Endometrial microvascular endothelial cells (primary cell): ENCODE measurements around the gene DLGAP1. TPM values are rescaled to one million over a fixed set of nuclear protein-coding genes. Genes with fewer than 3 reads are reported as not detected.

Experiments used
- in situ Hi-C: cut with HindIII; loops from 2 replicates; pipeline ENCODE4 v1.10.0; 2017; ENCODE audit warnings: low sequenced_read_pairs, low pct_unique_long_range_greater_than_20kb; ENCODE audit errors: inconsistent ontology term
- total RNA-seq: library from RNA; depleted of rRNA; stranded (reverse); fragments of >200 nt; gene quantifications from one replicate; pipeline ENCODE4 v1.2.3, GENCODE V29; 2015; ENCODE audit errors: inconsistent ontology term

The DLGAP1 gene
- total RNA-seq, 1 donor from 2014 or later = not detected

DNA sequence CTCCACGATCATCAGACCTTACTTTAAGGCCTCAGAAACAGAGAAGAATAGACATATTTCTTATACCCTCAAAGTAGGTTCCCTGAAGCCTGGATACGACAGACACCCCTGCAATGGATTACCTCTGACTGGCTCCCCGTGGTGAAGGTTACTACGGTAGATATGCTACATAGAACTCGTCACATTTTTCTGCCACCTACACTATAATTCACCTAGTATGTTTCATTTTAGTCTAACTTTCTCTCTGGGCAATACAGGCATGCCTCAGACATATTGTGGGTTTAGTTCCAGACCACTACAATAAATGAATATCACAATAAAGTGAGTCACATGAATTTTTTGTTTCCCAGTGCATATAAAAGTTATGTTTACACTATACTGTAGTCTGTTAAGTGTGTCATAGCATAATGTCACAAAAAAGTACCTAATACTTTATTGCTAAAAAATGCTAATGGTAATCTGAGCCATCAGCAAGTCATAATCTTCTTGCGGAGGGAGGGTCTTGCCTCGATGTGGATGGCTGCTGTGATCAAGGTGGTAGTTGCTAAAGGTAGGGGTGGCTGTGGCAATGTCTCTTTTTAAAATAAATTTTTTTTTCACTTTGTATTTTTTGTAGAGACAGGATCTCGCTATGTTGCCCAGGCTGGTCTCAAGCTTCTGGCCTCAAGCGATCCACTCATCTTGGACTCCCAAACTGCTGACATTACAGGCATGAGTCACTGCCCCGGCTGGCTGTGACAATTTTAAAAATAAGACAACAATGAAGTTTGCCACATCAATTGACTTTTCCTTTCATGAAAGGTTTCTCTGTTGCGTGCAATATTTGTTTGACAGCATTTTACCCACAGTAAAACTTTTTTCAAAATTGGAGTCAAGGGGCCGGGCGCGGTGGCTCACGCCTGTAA is 940.5 kb downstream of the DLGAP1 start:
- in situ Hi-C loops = no loop called here

DNA sequence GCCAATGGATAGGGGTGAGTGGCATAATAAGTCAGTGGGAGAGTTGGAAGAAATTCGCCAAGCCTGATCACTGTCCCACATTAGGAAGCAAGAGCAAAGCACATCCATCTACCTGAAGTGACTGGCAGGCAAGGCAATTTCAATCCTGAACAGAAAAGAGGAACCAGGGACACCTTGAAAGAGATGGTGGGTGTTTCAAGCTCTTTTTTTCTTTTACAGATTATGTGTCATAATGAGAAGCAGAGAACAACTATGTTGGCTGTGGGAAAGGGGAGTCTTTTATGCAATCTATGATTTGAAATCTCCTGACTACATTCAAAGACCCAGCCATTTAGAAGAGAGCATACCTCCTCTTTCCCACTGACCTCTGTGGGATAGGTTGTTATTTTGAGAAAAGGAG is 941.6 kb downstream of the DLGAP1 start:
- in situ Hi-C loops = no loop called here

DNA sequence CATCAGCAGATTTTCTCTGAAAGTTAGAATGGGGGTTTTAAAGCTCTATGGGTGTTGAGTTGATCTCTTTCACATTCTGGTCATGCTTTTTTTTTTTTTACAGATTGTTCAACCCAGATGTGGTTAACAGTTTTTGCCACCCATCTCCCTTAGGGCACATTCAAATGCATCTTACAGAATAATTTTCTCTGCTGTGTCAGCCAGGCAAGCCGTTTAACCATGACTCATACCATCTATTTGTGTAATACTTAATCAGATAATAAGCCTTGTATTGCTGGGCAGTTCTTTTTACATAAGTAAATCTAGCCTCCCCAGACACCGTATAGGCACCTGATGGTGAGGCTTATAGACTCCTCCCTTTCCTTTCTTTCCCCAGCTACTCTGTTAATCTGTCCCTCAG is 943.1 kb downstream of the DLGAP1 start:
- in situ Hi-C loops = no loop called here

DNA sequence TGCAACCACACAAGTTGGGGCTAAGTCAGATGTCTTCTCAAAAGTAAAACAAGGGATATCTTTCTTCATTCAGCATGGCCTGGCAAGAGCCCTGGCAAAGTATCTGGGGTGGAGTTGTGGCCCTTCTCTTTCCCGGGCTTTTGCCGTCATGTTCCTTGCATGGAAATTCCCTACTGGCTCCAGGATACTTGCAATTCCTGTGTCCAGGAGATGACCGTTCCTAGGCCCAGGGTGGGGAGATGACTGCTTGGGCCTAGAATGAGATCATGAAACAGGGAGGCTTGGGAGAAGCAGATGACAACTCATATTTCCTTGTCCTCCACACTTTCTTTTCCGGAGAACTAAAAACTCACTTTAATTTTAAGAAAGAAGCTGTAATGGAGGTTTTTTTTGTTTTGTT is 944.2 kb downstream of the DLGAP1 start:
- in situ Hi-C loops = no loop called here

DNA sequence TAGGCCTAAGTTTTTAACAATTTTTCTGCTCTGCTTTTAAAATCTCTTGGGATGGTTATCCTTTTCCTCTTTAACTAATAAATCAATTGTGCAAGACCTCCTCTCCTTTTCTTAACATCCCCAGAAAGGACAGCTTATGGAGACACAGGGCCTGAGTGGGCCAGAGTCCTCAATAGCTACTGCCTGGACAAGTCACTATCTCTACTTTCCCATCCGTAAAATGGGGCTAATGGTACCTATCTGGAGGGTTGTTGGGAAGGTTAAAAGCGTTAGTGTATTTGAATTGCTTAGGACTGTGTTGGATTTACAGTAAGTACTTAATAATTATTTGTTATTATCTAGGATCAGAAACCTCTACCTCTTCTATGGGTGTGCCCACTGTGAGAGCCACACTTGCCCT is 945.1 kb downstream of the DLGAP1 start:
- in situ Hi-C loops = no loop called here

DNA sequence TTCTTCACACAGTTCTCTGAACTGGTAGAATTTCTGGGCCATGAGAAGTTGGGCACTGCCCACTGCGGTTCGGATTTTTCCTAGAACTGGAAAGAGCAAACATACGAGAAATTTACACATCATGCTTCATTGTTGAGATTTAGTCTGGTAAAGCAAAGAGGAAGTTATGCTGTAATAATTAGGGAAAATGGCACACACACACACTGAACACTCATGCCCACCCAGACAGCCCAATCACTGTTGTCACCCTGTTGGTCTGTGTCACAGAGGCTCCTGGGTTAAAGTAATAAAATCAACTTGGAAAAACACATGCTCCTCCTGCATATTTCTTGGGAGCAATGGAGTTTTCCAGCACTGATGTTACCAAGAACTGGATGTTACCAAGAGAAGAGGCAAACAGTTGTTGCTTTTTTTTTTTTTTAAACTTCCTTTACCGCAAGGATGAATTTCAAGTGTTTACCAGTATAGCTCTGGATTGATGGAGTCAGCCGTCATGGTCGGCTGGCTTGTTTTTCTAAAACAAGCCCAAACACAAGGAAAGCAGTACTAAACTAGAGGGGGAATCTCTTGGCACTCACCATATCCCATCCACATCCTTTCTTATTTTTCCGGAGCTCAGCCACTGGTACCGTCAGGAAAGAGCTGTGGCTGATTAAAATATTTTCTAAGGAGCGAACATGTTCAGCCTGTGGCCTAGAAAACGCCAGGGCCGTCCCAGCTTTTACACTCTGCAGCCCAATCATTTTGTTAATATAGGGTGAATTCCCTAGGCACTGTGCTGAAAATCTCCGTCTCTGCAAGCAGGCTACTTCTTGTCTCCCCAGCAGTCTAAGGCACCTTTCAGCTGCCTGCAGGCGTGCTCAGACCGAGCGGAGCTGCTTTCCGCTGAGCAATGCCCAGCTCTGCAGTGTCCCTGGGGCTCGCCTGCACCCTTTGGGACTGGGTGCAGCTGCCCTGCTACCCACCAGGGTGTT is 946.2 kb downstream of the DLGAP1 start:
- in situ Hi-C loops = no loop called here

DNA sequence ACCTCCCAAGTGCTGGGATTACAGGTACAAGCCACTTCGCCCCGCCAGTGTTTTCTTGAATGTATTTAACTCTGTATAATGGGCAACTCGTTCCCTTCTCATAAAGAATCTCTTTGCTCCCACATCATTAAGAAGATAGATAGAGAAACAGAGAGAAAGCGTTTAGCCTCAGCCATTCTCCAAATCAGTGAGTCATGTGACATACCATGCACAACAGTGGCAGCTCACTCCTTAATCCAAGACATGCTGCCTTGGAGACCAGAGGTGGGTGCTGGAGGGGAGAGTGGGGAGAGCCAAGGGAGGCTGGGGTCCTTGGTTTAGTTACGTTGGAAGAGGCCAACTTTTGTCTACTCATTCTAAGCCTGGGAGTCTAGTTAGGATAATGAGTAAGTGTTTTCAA is 950.5 kb downstream of the DLGAP1 start:
- in situ Hi-C loops = no loop called here

DNA sequence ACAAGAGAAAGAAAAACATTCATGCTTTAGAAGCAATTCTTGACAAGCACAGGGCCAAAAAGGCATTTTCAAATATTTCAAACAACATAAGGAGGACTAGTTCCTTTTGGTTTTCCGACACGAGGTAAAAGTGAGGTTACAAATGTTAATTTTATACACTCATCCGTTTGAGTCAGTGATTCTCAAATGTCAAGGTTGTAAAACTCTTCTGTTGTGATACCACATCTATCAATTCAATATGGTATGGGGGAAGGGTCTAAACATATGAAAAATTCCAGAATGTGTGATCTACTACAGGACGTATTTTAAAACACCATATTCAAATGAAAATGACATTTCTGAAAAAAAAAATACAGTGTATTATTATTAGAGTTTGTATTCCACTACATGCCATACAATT is 952.5 kb downstream of the DLGAP1 start:
- in situ Hi-C loops = no loop called here

DNA sequence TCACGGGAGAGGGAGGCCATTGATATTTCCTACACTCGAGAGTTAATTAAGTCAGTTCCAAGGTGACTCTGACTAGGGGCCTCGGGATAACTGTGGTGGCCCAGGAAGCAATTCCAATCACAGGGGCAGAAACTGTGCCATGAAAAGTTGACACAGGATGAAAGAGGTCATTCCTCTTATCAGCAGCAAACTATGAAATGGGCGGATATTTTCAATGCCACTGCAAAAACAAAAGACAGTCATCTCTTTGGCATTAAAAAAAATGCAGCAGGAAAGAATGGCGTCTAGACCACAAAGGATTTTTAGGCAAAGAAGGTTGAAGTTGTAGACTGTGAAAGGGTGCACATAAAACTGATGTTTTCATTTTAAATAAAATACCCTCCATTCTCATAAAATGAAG is 955.1 kb downstream of the DLGAP1 start:
- in situ Hi-C loops = no loop called here

DNA sequence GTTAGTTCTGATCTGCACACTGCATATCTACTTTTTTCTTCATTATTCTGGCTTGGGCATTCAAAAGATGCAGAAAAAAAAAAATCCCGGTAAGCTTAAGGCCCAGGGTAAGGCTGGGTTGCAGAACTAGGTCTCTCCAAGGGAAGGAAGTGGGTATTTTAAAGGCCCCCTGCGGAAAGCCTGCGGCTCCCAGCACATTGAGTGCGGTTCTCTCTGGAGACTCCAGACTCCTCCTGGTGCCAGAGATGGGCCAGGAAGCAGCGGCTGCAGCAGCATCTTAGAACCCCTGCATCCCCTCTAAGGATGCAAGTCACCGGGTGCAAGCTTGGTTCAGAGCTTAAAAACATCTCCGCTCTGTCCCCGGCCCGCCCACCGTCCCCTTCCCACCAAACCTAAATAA is 955.6 kb downstream of the DLGAP1 start:
- in situ Hi-C loops = no loop called here

DNA sequence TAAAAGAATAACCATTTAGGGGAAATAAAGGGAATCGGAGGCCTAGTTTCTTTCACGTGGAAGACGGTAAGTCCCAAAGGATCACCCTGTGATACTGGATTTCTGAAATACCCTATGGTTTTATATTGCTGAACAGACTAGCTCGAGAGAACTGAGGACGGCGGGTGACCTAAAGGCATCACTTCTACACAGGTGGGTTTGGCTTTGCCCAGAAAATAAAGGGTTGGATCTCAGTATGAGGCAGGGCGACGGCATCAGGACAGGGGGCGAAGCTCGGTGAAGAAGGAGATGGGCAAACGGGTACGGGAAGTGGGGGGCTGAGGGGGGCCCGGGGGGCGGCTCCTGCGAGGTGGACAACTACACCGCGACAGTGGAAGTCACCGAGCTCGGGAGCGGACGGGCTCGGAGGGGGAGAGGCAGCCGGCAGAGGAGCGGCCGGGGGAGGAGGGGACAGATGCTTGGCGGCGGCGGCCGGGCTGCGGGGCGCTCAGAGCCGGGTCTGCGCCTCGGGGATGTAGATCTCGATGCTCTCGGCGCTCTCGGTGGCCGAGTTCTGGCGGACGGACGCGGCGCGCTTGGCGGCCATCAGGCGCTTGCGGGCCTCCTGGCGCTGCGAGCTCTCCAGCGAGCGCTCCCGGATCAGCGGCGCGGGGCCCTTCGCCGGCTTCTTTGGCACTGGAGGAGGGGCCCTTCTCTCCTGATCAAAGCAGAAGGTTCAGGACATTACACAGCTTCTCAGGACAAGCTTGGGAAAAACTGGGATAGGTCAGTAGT is 956.2 kb downstream of the DLGAP1 start:
- in situ Hi-C loops = no loop called here

DNA sequence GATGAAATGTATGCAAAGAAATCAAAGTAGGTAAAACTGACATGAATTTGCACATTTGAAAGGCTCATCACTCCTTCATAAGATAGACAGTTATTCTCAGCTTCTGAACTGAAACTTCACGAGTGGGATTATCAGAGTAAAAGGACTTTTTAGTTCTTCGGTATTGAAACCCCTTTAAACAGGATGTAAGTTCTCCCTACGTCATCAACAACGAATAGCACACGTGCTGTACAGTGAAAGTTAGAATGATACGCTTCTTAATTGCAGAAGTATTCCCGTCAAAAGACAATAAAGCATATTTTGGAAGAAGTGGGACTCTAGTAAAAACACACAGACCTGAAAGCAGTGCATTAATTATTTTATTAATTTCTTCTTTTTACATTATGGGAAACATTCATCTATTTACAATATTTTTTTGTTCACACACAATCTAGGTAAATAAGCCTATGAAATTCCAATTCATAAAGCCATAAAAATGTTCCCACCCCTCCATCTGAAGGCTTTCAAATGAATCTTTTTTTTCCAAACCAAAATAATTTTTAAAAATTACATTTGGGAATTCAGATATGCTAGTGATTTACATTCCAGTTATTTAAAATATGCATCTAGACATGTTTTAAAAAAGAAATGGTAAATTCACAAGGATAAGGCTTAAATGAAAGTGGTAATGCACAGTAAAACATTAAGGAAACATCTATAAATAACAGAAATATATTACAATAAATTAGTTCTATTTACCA is 959.2 kb downstream of the DLGAP1 start:
- in situ Hi-C loops = no loop called here

DNA sequence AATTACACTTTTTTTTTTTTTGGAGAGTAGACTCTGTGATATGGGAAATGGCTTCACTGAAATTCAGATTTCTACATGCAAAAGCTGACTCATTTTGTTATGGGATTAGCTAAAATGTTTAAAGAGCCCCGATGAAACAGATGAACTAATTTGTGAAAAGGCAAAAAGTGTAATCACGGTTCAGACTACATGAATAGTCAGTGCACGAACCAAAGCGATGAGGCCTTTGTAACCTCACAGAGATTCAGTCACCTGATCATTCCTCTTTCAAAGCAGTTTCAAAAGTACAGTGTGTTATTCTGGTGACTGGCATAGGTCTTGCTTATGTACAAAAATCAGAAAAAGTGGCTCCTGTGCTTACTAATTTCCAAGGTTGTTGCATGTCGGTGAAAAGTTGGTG is 960.5 kb downstream of the DLGAP1 start:
- in situ Hi-C loops = no loop called here

DNA sequence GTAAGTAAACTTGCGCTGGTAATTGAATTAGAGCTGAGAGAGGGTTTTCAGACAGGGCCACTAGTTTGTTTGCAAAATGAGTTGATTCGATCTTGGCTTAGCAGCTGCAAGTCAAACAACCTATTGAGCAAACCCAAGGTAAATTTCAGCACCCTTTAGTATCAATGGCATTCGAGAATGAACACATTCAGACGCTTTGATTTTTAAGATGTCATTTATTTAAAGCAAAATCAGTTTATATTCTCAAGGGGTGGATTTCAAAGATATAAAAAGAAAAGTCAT is 960.9 kb downstream of the DLGAP1 start:
- in situ Hi-C loops = no loop called here

DNA sequence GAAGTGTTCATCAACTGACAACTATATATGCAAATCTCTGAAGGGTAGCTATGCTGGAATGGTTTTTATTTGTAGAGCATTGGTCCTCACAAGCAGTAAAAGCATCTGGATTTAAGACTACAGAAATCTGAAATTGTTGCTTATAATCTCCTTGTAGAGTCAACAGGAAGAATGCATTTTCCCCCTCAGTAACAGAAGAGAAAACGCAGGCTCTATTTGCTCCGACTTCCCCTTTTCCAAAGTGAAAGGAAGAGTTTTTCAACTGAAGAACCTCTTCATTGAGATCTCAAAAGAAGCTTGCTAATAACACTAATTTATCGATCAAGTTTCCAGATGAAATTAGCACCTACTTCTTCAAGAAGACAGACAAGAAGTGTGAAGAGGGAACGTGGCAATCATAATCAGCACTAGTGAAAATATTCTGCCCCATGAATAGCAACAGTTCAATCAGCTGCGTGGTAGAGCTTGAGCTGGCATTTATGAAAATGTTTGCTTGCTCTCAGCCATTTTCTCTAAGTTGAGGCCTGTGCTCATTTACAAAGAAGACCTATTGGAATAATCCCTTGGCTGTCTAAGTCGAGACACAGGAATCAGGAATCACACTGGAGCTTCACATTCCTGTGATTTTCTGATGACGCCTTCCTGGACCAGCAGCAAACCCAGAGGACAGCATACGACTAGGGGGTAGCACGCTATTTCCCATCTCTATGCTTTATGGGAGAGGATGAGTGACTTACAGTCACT is 961.4 kb downstream of the DLGAP1 start:
- in situ Hi-C loops = no loop called here

DNA sequence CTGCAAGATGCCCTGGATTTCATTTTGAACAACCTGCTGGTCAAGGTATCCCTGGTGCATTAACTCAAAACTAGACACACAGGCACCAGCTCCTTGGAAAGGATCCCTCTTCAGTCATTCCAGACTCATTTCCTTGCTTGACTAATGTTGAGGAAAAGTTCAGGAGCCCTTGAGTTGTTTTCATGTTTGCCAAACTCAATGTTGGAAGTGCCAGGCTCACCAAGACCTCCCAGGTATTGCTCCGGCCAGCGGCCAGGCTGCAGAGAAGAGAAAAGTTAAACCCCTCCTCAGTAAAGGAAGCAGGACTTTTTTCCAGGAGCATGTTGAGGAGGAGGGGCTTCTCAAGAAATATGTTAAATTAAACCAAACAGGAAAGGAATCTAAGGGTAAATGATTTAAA is 962.4 kb downstream of the DLGAP1 start:
- in situ Hi-C loops = no loop called here

DNA sequence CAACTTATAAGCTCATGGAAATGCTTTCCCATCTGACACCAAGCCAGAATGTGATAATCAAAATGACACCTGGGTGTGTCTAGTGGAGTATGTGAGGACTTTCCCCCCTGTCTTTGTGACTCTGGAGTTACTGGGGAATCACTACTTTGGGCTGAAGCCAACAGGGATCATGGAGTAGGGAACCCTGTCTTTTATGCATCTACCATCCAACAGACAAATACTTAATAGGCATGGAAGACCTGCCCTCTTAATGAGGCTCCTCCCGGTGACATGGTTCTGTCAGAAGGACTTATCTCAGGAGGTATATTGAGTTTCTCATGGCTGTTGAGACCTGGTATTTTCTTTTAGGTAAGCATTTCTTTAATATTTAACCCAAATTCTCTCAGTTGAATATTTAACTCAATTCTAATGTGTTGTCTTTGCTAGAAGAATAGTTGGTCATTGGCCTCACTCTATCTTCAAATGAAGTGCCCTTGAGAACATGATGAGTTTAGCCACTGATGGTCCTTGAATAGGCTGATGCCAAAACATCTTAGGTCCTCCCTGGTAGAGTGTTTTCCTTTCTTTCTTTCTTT is 963.0 kb downstream of the DLGAP1 start:
- in situ Hi-C loops = no loop called here

DNA sequence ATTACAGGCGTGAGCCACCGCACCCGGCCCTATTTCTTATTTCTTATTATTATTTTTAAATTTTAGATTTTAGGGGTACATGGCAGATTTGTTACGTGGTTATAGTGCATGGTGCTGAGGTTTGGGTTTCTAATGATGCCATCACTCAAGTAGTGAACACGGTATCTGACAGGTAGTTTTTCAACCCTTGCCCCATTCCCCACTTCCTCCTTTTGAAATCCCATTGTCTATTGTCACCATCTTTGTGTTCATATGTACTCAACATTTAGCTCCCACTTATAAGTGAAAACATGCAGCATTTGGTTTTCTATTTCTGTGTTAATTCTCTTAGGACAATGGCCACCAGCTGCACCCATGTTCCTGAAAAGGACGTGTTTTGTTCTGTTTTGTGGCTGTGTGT is 965.6 kb downstream of the DLGAP1 start:
- in situ Hi-C loops = no loop called here
